Measurements from ENCODE around the gene PARD6B. TPM values are rescaled to one million over a fixed set of nuclear protein-coding genes. Genes with fewer than 3 reads are reported as not detected.

PARD6B gene
- total RNA-seq, 1 experiment from 2014 or later = 41.3 TPM

- RAD21 ChIA-PET (ENCODE audit: low non-redundant PET in 1 of 2, low total read pairs in 2 of 2, uncharacterized antibody in 2 of 2, unreplicated experiment in 2 of 2) = interaction anchor here in 1 of 2 experiments (0.6 to 1.4 kb wide), 4 partner anchors 19 to 62 kb away, joined by 3 to 5 read pairs (median 4); no protein-coding TSS in a partner anchor
- H3K4me1 ChIP-seq (ENCODE audit: control insufficient read depth in 1 of 2, insufficient read depth in 2 of 2, low read length in 2 of 2) = peaks cover 65 to 91% of the 10 kb centered on the region in 2 experiments
Measured at GRCh38 chr20:50724851-50725723, 6.3 kb upstream of the PARD6B start.

More at GRCh38 chr20:50724851-50725723, 6.3 kb upstream of the PARD6B start:
- TF ChIP-seq ZBTB33 (IDR thresholded peaks at IDR 0.05; ENCODE audit: extremely low read depth, insufficient replicate concordance, low read length) = peak; percentile 46
- TF ChIP-seq POLR2AphosphoS5 (IDR thresholded peaks at IDR 0.05; ENCODE audit: low read depth, low read length) = peak; percentile 69
- TF ChIP-seq TCF7L2 (IDR thresholded peaks at IDR 0.05; ENCODE audit: borderline replicate concordance, extremely low read depth, insufficient read depth, insufficient read length) = no peak
- intact Hi-C loops (cut with micrococcal nuclease) = no loop called here
- BruUV-seq (replicated peaks) = TSS peak; percentile 71
- Histone ChIP-seq H3K36me3 (ENCODE audit: control insufficient read depth in 1 of 2, insufficient read depth in 2 of 2, low read length in 2 of 2) (no peaks in the 10 kb centered on the region), H3K9ac (ENCODE audit: low read length) (peak overlapping the region; percentile 68), H2AFZ (ENCODE audit: low read depth, low read length, poor library complexity, severe bottlenecking) (peak overlapping the region; percentile 51), H3K9me2 (ENCODE audit: insufficient read depth) (no peaks in the 10 kb centered on the region), H3K79me2 (ENCODE audit: insufficient read depth, low read length) (no peaks in the 10 kb centered on the region), H3K27me3 (ENCODE audit: insufficient read depth, low read length) (no peaks in the 10 kb centered on the region), H3K9me3 (ENCODE audit: control insufficient read depth in 1 of 2, insufficient read depth in 1 of 2, low read depth in 1 of 2, low read length in 2 of 2) (no peaks in the 10 kb centered on the region), H4K20me1 (ENCODE audit: insufficient read depth) (no peaks in the 10 kb centered on the region), H3K4me2 (ENCODE audit: low read length) (peak overlapping the region; percentile 87), H3K4me3 (replicated peaks in 1 of 2; ENCODE audit: low read depth in 1 of 2, low read length in 2 of 2) (peak overlapping the region; percentile 10 to 49; a peak in 3 of 4 replicates), H3K27ac (ENCODE audit: low read depth, low read length) (peak overlapping the region; percentile 96)
- ChIA-PET CTCF (interaction anchor here (0.9 to 2.1 kb wide), 6 partner anchors 11 to 99 kb away, joined by 3 to 9 read pairs (median 4); no protein-coding TSS in a partner anchor), POLR2A (interaction anchor here (0.8 to 1.3 kb wide), 12 partner anchors 9 to 106 kb away, joined by 3 to 6 read pairs (median 3); no protein-coding TSS in a partner anchor)
- DNase-seq (ENCODE audit: low read depth, low spot score) = peak; percentile 91
- peak; percentile 80 for ATAC-seq

All from HCT116 (cell line).